HEK293 (cell line): ENCODE measurements around the gene TEAD1.

Source experiments
- BCL11A ChIP-seq: fragments of 450-650 bp; formaldehyde crosslinking; IDR thresholded peaks from 2 replicates; pipeline ENCODE4 v1.5.1; 2016; ENCODE audit warnings: low read depth, missing biosample characterization, missing genetic modification characterization
- CTCF ChIP-seq: fragments of 450-650 bp; formaldehyde crosslinking; IDR thresholded peaks from 2 replicates; pipeline ENCODE4 v1.5.1; 2016; ENCODE audit warnings: missing biosample characterization, missing genetic modification characterization
- FEZF1 ChIP-seq: fragments of 450-650 bp; formaldehyde crosslinking; IDR thresholded peaks from 2 replicates; pipeline ENCODE4 v1.5.1; 2016; ENCODE audit warnings: missing biosample characterization, missing genetic modification characterization
- KLF1 ChIP-seq: fragments of 450-650 bp; formaldehyde crosslinking; IDR thresholded peaks from 2 replicates; pipeline ENCODE4 v1.5.1; 2016; ENCODE audit warnings: missing biosample characterization, missing genetic modification characterization
- ZBTB1 ChIP-seq: fragments of 450-650 bp; formaldehyde crosslinking; IDR thresholded peaks from 2 replicates; pipeline ENCODE4 v1.5.1; 2016; ENCODE audit warnings: missing biosample characterization, missing genetic modification characterization
- ZNF274 ChIP-seq, 2 experiments: fragments of 200-500 bp in 1 of 2; fragments of 450-650 bp in 1 of 2; sonication (Bioruptor generic) in 1 of 2; formaldehyde crosslinking in 1 of 2; IDR thresholded peaks; 2 replicates each; pipeline versions ENCODE4 v1.5.1 to v1.6.1; 2014 to 2016; ENCODE audit warnings: borderline replicate concordance in 1 of 2, inconsistent platforms in 1 of 2, low read length in 1 of 2, missing biosample characterization in 1 of 2, missing genetic modification characterization in 1 of 2
- ZNF639 ChIP-seq: fragments of 450-650 bp; formaldehyde crosslinking; IDR thresholded peaks from 2 replicates; pipeline ENCODE4 v1.5.1; 2016; ENCODE audit warnings: missing biosample characterization, missing genetic modification characterization
- ZNF654 ChIP-seq: fragments of 450-650 bp; formaldehyde crosslinking; IDR thresholded peaks from 2 replicates; pipeline ENCODE4 v1.5.1; 2016; ENCODE audit warnings: low read depth, missing biosample characterization, missing genetic modification characterization
- ZNF830 ChIP-seq: fragments of 450-650 bp; IDR thresholded peaks from 2 replicates; pipeline ENCODE4 v1.5.0; 2018; ENCODE audit warnings: missing biosample characterization, missing genetic modification characterization, low read depth, mild to moderate bottlenecking, moderate library complexity

GRCh38 chr11:12990162-12990480, 315.9 kb downstream of the TEAD1 start:
- TF ChIP-seq CTCF (tag by site-specific recombination) (no peak), BCL11A (tag by site-specific recombination) (no peak), ZNF654 (tag by site-specific recombination) (no peak), ZBTB1 (tag by site-specific recombination) (no peak), ZNF639 (tag by site-specific recombination) (no peak), ZNF274 (IDR thresholded peaks at IDR 0.05; ENCODE audit: low read length) (no peak), ZNF274 (tag by site-specific recombination; IDR thresholded peaks at IDR 0.05; ENCODE audit: borderline replicate concordance) (no peak), ZNF830 (tag by site-specific recombination) (no peak), KLF1 (tag by site-specific recombination) (no peak), FEZF1 (no peak)
